Natural killer cell (primary cell): ENCODE results near the gene ABTB2. TPM values are rescaled to one million over a fixed set of nuclear protein-coding genes. Genes with fewer than 3 reads are reported as not detected.

Experiments used
- ATAC-seq, 3 donors: fragments of 150-1000 bp in 2 of 3; fragments of 200-7000 bp in 1 of 3; cut with Tn5 transposase; 1 replicate in 1 of 3; 2 replicates in 2 of 3; pipeline ENCODE4 v1.10.0; 2021; ENCODE audit warnings: mild to moderate bottlenecking in 2 of 3, moderate library complexity in 2 of 3
- DNase-seq, 2 donors: peaks; one replicate each; pipeline versions ENCODE4 v3.0.0 to v3.0.0-alpha.2; 2013 to 2021; ENCODE audit warnings: mixed read lengths in 1 of 2
- H3K27ac ChIP-seq: one replicate; pipeline ENCODE4 v1.5.1; 2013; ENCODE audit warnings: mild to moderate bottlenecking, low read length
- H3K27me3 ChIP-seq: one replicate; pipeline ENCODE4 v1.6.1; 2013; ENCODE audit warnings: low read length; ENCODE audit not compliant: control insufficient read depth, insufficient read depth
- H3K36me3 ChIP-seq: one replicate; pipeline ENCODE4 v1.6.1; 2013; ENCODE audit warnings: low read length; ENCODE audit not compliant: control insufficient read depth, insufficient read depth
- H3K4me1 ChIP-seq: one replicate; pipeline ENCODE4 v1.6.1; 2013; ENCODE audit warnings: low read length; ENCODE audit not compliant: control insufficient read depth, insufficient read depth
- H3K4me3 ChIP-seq: one replicate; pipeline ENCODE4 v1.5.1; 2013; ENCODE audit warnings: low read length
- H3K9me3 ChIP-seq: one replicate; pipeline ENCODE4 v1.6.1; 2013; ENCODE audit warnings: low read length; ENCODE audit not compliant: control insufficient read depth, insufficient read depth
- H3K27ac Mint-ChIP-seq, 2 donors: one replicate each; pipeline ENCODE4 v1.8.0; 2022; ENCODE audit warnings: mild to moderate bottlenecking in 2 of 2, mixed read lengths in 2 of 2, moderate library complexity in 1 of 2
- H3K27me3 Mint-ChIP-seq, 2 donors: one replicate each; pipeline ENCODE4 v1.8.0; 2022; ENCODE audit warnings: low read depth in 2 of 2, mixed read lengths in 2 of 2
- H3K36me3 Mint-ChIP-seq: one replicate; pipeline ENCODE4 v1.8.0; 2022; ENCODE audit warnings: mixed read lengths
- H3K4me1 Mint-ChIP-seq, 2 donors: one replicate each; pipeline ENCODE4 v1.8.0; 2022; ENCODE audit warnings: mixed read lengths in 2 of 2
- H3K4me3 Mint-ChIP-seq: one replicate; pipeline ENCODE4 v1.8.0; 2022; ENCODE audit warnings: mild to moderate bottlenecking, moderate library complexity, mixed read lengths
- H3K9me3 Mint-ChIP-seq, 2 donors: one replicate each; pipeline ENCODE4 v1.8.0; 2022; ENCODE audit warnings: mixed read lengths in 2 of 2
- CTCF ChIP-seq: fragments of 200-600 bp; IDR thresholded peaks from one replicate; pipeline ENCODE4 v1.8.0; 2022; ENCODE audit warnings: antibody characterized with exemption
- WGBS: methylation state at CpG from one replicate; pipeline ENCODE4 v1.1.7; 2013; ENCODE audit warnings: missing lambda C conversion rate; ENCODE audit not compliant: insufficient coverage; 5-methylcytosine and 5-hydroxymethylcytosine counted together
- intact Hi-C: fragments of 100-400 bp; cut with micrococcal nuclease; formaldehyde crosslinking; loops from one replicate; pipeline ENCODE4 v1.14.2; 2022
- total RNA-seq, 4 donors: library from RNA; stranded (reverse); fragments of 120-200 nt in 1 of 4; gene quantifications; one replicate each; pipeline versions ENCODE4 v1.2.3 to v1.2.4, GENCODE V29; 2013 to 2022

Gene ABTB2
- total RNA-seq, 3 donors from 2014 or later (not counting 1 experiment from before 2014, with no cell fraction given): 0.65 to 1.7 (median 1.1) TPM

GRCh38 chr11:34280945-34281872 is 76.6 kb downstream of the ABTB2 start:
- Mint-ChIP-seq H3K4me3 (no peak overlapping the region), H3K36me3 (no peaks in the 10 kb centered on the region), H3K4me1 (no peaks in the 10 kb centered on the region), H3K27me3 (peaks cover 0 to 5% of the 10 kb centered on the region in 2 donors), H3K27ac (no peak overlapping the region), H3K9me3 (no peaks in the 10 kb centered on the region)
- Histone ChIP-seq H3K4me1 (no peaks in the 10 kb centered on the region), H3K9me3 (no peaks in the 10 kb centered on the region), H3K4me3 (no peak overlapping the region), H3K27me3 (no peaks in the 10 kb centered on the region), H3K36me3 (no peaks in the 10 kb centered on the region), H3K27ac (no peak overlapping the region)
- TF ChIP-seq CTCF: no peak
- DNase-seq: no peak
- intact Hi-C loops: no loop called here
- peak in 1 of 3 donors; percentile 33 for ATAC-seq
- 94% methylated on average over 8 of the region's 8 CpGs for WGBS

GRCh38 chr11:34278693-34279297 is 79.0 kb downstream of the ABTB2 start:
- intact Hi-C loops: no loop called here

GRCh38 chr11:34278175-34278574 is 79.6 kb downstream of the ABTB2 start:
- Mint-ChIP-seq H3K4me3 (no peak overlapping the region), H3K36me3 (no peaks in the 10 kb centered on the region), H3K27ac (no peak overlapping the region), H3K9me3 (no peaks in the 10 kb centered on the region), H3K27me3 (peaks cover 0 to 5% of the 10 kb centered on the region in 2 donors), H3K4me1 (no peaks in the 10 kb centered on the region)
- Histone ChIP-seq H3K27me3 (no peaks in the 10 kb centered on the region), H3K36me3 (no peaks in the 10 kb centered on the region), H3K9me3 (no peaks in the 10 kb centered on the region), H3K4me3 (no peak overlapping the region), H3K27ac (no peak overlapping the region), H3K4me1 (no peaks in the 10 kb centered on the region)
- intact Hi-C loops: no loop called here
- DNase-seq: no peak
- TF ChIP-seq CTCF: no peak
- no peak for ATAC-seq

More at GRCh38 chr11:34278693-34279297, 79.0 kb downstream of the ABTB2 start:
- no peak overlapping the region for H3K27ac Mint-ChIP-seq
- ATAC-seq: no peak
- no peaks in the 10 kb centered on the region for H3K27me3 ChIP-seq
- H3K36me3 ChIP-seq: no peaks in the 10 kb centered on the region
- no peaks in the 10 kb centered on the region for H3K36me3 Mint-ChIP-seq
- TF ChIP-seq CTCF: no peak
- H3K4me1 ChIP-seq: no peaks in the 10 kb centered on the region
- no peak overlapping the region for H3K4me3 Mint-ChIP-seq
- no peaks in the 10 kb centered on the region for H3K9me3 Mint-ChIP-seq
- no peak for DNase-seq
- no peak overlapping the region for H3K27ac ChIP-seq
- WGBS: 89% methylated on average over 3 of the region's 4 CpGs
- H3K4me1 Mint-ChIP-seq: no peaks in the 10 kb centered on the region
- H3K27me3 Mint-ChIP-seq: peaks cover 0 to 5% of the 10 kb centered on the region in 2 donors
- H3K4me3 ChIP-seq: no peak overlapping the region
- no peaks in the 10 kb centered on the region for H3K9me3 ChIP-seq
